AG08396 (cell line): Measurements from ENCODE around the gene GABRB2.
A peak's percentile ranks its signal among the peaks of the same experiment; 100 is the strongest.
"Not testable (repeated sequence)": the region's sequence is repeated elsewhere in the genome, so short reads cannot be mapped to it uniquely, and the experiment has no call there.

ENCODE experiments used
- DNase-seq: peaks from one replicate; pipeline ENCODE4 v3.0.0; 2012; ENCODE audit warnings: low spot score, mixed read lengths

The GABRB2 gene

DNA sequence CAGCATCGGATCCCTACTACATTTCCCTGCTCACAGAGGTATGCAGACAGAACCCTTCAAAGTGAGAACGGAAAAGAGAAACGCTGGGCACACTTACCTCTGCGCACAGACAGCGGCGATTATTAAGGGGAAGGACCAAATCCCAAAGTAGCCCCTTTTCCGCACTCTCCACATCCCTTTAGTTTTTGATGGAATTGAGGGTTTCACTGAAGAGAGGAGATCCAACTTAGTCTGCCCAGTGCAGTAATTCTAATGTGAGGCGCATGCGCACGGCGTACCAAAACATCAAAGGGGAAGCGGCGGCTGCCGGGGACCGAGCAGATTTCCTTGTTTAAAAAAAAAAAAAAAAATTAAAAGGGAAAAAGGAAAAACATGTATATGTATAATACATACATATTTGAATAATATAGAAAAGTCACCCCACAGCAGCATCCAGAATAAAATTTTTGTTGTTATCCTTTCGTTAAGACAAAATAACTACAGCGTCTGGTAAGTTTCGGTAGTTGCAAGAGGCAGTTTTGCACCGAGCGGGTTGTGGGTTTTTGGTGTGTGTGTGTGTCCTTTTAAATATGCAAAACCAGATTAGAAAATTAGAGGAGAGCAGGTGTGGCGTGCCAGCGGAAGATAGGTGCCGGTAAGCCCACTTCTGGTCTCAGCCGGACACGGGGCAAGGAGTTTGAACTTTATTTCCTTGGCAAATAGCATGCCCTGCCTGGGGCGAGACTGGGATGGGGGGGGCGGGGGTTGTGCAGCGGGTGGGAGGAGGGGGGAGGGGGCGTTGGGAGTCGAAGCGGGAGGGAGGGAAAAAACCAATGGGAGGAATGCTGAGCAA lies at the start of gene GABRB2:
TSS of gene GABRB2 (minus strand) at position 256 of the 832 bp plus-strand sequence. CDS start at position 174, 82 bp downstream.
- DNase-seq: peak; percentile 77

DNA sequence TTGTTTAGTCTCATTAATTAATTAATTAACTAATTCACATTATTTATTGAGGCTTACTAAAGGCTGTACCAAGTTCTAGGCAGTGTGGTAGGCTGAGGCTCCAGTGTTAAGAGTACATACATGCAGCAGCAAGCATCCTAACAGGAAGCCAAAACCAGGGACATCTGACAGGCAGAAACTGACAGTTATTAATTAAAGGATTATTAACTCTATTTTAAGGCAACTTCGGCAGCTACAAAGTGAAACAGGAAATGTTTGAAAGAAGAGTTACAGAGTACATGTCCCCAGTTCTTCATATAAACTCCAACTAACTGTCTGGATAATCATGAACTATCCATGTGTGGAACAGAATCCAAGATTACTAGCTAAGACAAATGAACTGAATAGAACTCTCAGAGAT lies 39.3 kb upstream of the GABRB2 start:
- DNase-seq: no peak

DNA sequence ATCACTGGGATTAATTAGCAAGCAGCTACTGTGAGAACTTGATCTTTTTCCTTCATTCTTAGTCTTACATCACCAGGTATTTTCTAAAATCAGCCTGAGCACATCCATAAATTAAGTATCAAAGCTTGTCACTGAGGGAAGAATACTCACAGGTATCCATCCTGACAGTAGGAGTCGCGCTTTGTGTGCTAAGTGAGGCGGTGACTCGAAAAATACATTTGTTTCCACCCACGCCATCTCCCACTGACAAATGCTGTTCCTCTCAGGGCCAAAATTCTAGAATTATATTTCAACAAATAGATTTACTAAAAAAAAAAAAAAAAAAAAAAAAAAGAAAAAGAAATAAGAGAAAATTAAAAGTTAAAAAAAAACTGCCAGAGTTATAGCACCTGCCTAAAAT lies 34.1 kb upstream of the GABRB2 start:
- DNase-seq: no peak

DNA sequence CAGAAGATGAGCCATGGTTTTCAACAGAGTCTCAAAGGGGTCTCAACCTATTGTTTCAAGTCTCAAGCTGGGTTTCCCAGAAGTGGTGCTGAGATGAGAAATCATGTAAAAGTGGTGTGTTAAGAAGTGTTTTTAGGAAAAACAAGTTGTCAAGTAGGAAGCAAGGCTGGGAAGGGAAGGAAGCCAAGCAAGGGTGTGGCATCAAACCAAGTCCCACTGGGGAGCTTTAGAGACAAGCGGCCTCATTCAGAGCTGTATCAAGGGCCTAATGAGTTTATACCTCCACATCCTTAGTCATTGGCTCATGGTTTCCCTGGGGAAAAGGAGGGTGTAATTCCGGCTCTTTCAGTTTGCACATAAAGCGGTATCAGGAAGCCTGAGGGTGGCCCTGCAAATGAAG lies 26.4 kb upstream of the GABRB2 start:
- DNase-seq: no peak

DNA sequence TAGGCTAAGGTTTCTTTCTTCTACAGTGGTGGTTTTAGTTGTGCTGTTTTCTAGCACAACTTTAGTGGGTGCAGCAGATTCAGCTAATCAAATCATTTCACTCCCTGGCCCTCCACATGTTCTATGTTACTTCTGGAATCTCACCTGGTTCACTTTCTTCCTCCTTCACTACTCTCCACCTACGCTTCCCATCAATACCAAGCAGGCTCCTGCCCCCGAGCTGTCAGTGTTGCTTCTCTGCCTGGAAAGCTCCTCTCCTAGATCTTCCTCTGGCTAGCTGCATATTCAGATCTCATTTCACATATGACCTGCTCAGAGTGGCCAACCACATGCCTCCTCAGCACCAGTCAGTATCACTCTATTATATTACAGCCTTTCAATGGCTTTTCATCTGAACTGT lies 19.6 kb upstream of the GABRB2 start:
- no peak for DNase-seq

DNA sequence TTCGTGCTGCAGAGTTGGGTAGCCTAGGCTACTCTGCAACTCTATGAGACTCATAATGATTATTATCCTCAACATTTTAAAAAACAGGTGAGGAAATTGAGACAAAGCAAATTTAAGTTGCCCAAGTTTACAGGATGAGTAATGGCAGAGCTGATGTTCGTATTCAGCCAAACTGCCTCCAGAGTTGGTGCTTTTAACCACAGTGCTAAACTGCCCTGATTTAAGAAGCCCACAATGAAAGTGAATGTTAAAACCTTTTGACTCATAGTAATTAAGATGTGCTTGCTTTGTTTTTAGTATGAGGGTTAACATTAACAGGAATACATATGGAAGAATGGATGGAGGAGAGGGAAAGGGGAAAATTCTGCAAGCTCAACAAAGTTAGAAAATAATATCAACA lies 15.9 kb upstream of the GABRB2 start:
- DNase-seq: no peak

DNA sequence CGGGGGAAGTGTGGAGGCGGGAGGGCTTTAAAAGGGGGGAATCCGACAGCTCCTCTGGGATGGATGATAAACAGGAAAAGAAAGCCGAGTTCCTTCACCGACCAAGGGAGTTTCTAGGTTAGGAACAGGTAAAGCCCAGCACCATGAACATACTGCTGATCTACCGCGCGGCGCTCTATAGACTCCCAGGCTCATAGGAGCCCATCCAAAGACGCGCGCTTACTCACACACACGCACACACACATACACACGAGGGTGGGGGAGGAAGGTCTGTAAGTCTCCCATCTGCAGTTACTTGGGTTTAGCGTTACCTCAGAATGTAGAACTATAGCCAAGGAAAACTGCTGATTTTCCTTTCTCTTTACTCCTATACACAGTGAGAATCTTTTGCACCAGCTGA lies 2.6 kb upstream of the GABRB2 start:
- no peak for DNase-seq

DNA sequence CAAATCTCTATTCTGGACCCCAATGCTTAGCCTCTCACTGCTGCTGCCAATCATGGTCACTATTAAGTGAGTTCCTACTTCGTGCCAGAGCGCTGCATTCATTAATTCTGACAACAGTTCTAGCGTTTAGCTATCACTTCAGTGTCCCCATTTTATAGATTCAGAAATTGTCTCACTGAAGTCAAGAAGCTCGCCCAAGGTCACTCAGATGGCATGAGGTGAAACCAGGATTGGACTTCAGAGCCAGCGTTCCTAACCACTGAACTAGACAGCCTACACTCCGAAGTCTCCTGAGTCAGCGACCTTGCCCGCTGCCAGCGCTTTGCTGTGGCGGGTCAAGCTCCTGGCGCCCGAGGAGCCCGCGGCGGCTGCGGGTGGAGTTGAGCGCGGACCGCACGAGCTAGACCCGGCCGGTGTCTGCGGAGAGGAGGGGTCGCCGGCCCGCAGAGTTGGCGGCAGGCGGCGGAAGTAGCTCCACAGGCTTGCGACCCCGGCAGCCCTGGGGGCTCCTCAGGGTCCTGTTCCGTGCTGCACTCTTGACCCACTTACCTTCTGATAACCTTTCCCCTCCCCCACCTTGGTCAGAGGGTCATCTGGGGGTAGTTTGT lies 2.1 kb upstream of the GABRB2 start:
- peak; percentile 6 for DNase-seq

DNA sequence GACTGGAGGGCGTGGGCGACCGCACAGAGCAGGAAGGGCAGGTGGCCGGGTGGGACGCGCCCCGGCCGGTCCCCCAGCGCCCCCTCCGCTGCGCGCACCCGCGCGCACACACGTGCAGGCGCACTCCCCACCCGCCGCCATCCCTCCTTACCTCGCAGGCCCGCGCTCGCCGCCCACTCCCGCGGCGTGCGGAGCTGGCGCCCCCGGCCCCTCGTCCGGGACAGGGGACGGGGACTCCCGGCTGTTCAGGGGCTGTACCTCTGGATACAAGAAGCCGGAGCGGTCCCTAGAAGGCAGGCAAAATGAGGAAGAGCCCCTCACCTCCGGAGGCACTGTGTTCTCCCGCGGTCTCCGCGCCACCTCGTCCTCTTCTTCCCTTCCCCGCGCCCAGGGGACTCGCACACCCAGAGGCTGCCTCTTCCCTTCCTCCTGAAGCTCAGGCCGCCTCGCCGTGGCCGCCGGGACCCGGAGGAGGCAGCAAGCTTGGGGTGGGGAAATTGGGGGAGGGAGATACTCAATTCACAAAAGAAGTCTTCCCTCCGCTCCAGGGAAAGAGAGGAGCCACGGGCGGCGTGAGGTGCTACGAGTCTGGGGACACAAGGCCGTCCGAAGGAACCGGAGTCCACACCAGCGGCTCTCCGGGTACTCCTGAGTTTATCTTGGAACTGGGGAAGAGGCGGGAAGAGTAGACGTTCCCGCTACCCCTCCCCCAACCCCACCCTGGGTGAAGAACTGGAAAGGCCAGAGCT lies 1.4 kb upstream of the GABRB2 start:
- peak; percentile 8 for DNase-seq

DNA sequence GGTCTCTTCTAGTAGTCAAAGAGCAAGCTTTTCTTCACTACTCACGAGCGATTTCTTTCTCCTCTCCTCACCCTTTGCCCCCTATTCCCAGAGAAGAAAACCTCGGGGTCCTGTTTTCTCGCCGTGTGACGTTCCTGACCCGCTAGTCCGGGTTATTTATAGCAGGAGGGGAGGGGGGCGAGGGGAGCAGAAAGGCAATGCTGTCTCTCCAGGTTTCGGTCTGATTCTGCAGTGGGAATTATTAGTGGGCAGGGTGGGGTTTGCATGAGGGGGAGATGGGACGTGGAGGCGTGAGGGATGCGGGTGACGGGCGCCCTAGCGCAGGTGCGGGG lies 847 bp upstream of the GABRB2 start:
- peak; percentile 5 for DNase-seq

DNA sequence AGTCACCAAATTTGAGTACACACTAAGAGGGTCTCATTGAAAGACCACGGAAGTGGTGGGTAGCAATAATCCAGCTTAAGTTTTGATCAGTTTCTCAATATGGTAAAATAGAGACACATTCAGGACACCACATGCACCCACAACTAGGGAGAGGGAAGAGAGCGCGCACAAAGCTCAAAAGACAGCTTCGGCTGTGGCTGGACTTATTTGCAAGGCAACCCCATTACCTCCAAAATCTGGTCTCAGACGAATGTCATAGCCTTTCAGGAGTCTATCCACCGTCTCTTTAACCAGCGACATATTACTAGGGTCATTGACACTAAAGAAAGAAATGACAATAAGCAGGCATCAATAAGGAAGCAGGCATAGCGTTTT lies 443 bp downstream of the GABRB2 start:
- no peak for DNase-seq

DNA sequence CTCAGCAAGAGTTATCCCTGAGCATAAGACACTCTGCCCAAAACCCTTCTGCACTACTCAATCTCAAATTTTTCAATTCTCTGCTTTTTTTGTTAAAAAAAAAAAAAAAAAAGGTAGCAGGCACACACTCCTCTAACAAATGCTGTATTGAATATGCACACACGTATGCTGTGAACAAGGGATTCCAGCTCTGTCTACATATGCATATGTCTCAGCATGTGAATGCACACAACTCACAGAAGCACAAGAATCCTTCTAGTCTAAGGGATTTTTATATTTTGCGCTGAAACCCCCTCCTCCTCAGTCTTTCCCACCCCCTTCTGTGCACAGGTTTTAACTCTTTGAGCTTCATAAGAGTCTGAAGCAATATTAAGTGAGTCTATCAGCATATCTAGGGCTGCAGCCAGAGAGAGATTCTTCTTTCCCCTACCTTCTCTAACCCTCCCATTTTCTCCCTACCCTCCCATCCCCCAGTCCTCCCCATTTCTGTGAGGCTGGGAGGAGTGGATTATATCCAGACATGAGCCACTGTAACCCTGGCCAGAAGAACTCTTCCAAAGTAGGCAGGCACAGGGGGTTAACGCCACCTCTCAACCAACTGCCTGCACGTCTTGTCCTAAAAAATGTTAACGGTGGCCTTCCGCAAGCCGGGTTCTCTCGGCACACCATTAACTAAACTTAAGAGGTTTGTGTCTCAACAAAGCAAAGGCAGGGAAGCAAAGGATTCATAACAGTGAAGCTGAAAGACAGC lies 1.0 kb downstream of the GABRB2 start:
- no peak for DNase-seq

DNA sequence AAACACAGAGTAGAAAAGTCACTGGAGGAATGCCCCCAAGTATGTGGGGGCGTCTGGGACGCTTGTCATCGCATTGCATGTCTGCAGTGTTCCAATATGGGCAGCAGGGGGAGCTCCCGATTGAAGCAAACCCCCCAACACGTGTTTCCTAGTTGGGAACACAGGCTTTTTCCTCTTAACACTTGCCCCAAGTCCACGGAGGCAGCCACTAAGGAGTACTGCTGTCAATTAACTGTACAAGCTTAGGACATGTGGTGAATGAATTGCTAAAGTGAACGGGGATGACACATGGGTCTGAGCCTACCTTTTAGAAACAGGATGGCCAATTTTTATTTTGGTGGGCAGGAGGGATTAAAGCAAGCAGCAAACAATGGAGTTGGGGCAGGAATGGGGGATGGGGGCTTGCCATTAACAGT lies 2.2 kb downstream of the GABRB2 start:
- peak; percentile 55 for DNase-seq

DNA sequence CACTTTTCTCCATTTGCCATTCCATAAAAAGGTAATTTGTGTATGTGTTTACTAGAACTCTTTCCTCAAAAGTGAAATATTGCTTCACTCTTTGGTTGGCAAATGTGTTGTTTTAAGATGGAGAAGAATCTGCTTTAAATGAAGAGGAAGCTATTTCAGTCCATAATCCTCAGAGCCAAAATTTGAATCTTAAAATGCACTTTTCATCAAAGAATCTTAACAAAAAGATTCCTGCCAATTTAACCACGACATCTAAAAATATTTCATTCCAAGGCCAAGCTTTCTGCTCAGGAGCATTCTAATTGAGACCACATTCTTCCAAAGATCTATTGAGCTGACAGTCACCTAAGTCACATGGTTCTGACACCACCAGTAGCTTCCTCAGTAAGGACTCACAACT lies 7.5 kb downstream of the GABRB2 start:
- no peak for DNase-seq

DNA sequence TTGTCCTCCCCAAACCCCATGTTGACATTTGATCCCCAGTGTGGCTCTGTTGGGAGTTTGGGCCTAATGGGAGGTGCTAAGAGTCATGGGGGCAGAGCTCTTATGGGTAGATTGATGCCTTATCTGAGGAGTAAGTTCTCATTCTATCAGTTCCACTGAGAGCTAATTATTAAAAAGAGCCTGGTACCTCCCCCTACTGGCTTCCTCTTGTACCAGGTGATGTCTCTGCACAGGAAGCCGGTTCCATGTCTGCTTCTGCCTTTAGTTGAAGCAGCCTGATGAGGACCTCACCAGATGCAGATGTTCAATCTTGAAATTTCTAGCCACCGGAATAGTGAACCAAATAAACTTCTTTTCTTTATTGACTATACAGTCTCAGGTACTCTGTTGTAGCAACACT lies 10.8 kb downstream of the GABRB2 start:
- DNase-seq: no peak

DNA sequence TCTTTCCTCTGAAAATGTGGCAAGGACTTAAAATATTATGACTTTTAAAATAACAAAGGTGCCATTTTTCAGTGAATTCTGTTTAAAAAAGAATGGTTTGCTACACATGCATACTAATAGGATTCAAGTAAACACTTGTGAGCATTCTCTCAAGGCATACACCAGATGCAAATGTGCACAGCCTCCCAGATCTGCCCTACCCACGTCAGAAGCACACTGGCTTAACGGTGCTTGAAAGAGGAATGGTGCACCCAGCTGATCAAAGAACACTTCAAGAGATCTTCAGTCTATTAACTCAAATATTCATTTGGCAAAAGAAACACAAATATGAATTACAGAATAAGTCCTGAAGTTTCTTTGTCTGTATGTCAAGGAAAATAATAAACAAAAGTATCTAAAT lies 15.8 kb downstream of the GABRB2 start:
- DNase-seq: no peak

DNA sequence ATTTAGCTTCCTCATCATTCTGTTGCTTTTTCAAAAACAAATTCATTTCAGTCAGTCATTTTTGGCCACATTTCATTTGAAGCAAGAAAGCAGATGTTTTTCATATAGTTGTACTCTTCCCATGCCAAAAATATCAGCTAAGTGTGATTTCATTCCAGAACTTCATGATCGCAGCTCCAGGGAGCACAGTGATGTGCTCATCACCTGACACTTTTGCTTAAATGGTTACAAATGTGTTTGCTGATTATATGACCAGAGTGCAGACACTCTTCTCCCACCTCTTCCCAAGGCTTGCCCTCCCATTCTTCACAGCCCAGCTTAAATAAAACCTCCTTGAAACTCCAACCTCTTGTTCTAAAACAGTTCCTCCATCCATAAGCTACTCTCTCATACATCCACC lies 32.6 kb downstream of the GABRB2 start:
- no peak for DNase-seq

DNA sequence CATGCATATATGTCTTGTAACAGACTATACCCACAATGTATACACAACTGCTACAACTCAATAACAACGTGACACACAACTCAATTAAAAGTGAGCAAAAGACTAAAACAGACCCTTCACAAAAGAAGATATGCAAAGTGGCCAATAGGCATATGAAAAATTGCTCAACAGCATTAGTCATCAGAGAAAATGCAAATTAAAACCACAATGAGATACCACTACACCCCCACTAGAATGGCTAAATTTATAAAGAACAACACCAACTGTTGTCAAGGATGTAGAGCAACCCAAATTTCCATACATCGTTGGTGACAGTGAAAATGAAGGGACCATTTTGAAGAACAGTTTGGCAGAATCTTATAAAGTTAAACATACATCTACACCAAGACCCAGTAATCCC lies 38.9 kb downstream of the GABRB2 start:
- no peak for DNase-seq

DNA sequence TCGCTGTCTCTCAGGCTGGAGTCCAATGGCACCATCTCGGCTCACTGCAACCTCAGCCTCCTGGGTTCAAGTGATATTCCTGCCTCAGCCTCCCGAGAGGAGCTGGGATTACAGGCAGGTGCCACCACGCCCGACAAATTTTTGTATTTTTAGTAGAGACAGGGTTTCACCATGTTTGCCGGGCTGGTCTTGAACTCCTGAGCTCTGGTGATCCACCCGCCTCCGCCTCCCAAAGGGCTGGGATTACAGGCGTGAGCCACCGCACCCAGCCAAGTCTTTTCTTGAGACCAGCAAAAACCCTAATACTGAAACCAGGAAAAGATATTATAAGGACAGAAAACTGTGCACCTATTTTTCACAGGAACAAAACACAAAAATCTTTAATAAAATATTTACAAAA lies 41.4 kb downstream of the GABRB2 start:
- not testable (repeated sequence) for DNase-seq

DNA sequence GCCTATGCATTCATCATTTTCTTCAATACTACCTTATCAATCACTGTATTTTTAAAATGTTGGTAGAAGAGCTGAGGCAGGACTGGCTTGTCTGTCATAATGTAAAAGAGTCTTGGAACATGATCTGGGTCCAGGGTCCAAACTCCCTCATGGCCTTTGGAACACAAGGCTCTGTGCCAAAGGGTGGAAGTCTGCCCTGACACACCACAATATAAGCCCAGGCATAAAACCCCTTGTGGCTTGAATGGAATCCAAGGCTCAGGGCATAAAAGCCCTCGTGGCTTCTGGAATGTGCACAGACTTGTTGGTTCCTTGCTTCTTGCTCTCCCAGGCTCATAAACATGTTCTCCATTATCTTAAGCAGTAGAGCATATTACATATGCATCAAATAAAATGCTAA lies 48.0 kb downstream of the GABRB2 start:
- no peak for DNase-seq

DNA sequence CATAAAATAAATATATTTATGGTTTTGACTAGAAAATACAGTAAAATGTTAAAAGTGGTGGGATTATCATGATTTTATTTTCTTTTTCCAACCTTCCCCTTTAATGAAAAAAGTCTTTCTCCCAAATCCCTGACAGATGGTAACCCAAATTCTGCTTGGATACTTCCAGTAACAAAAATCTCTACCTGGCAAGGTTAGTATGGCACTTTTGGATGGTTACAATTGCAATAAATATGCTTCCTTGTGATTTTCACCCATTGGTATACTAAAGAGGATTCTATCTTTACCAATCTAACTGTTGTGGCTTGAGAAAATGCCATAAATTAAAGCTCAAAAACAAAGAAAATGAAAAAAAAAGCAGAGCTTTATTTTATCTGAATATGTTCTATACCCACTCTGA lies 62.8 kb downstream of the GABRB2 start:
- DNase-seq: no peak

DNA sequence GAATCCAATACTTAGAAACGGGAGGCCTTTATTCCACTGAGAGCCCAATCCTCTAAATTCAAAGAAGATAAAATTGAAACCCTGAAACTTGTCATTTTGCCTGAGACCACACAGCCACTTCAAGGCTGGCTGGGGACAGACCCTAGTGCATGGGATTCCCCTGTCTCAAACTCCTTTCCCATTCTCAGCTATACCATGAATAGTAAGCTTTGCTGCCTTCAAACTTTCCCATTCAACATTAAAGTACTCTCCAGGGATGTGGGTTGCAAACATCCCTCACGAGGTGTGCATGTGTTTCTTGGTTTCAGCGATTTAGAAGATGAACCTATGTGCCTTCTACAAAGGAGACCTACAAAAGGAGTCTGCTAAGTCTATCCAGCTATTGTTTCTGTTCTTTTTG lies 64.6 kb downstream of the GABRB2 start:
- no peak for DNase-seq
